Sigmoid colon (tissue), 4 donors: ENCODE results near the gene MAST4.

ENCODE experiments used
- EP300 ChIP-seq, 4 donors: sonication (generic); formaldehyde crosslinking; IDR thresholded peaks; one replicate each; pipeline ENCODE4 v1.6.1; 2017; ENCODE audit warnings: antibody characterized with exemption in 4 of 4
- TF ChIP-seq, protein P1 (sequence below), 4 experiments: fragments of 450-650 bp in 3 of 4; fragments of 200-600 bp in 1 of 4; IDR thresholded peaks; one replicate each; pipeline ENCODE4 v1.5.1; 2016 to 2019; ENCODE audit warnings: antibody characterized with exemption in 4 of 4, mild to moderate bottlenecking in 3 of 4, moderate library complexity in 2 of 4

GRCh38 chr5:67047616-67048015, 451.4 kb downstream of the MAST4 start:
- TF ChIP-seq EP300 (IDR thresholded peaks at IDR 0.05): no peak
- TF ChIP-seq, protein P1, sequence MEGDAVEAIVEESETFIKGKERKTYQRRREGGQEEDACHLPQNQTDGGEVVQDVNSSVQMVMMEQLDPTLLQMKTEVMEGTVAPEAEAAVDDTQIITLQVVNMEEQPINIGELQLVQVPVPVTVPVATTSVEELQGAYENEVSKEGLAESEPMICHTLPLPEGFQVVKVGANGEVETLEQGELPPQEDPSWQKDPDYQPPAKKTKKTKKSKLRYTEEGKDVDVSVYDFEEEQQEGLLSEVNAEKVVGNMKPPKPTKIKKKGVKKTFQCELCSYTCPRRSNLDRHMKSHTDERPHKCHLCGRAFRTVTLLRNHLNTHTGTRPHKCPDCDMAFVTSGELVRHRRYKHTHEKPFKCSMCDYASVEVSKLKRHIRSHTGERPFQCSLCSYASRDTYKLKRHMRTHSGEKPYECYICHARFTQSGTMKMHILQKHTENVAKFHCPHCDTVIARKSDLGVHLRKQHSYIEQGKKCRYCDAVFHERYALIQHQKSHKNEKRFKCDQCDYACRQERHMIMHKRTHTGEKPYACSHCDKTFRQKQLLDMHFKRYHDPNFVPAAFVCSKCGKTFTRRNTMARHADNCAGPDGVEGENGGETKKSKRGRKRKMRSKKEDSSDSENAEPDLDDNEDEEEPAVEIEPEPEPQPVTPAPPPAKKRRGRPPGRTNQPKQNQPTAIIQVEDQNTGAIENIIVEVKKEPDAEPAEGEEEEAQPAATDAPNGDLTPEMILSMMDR (IDR thresholded peaks at IDR 0.05): no peak
